HEK293T (cell line): Measurements from ENCODE around the gene REEP2.

Source experiments
- BHLHE40 ChIP-seq: fragments of 450-650 bp; IDR thresholded peaks from 2 replicates; pipeline ENCODE4 v1.6.1; 2016; ENCODE audit warnings: mild to moderate bottlenecking, moderate library complexity, borderline replicate concordance
- ELF4 ChIP-seq: fragments of 450-650 bp; IDR thresholded peaks from 2 replicates; pipeline ENCODE4 v1.6.1; 2017; ENCODE audit warnings: antibody characterized with exemption
- FOXA1 ChIP-seq: fragments of 450-650 bp; IDR thresholded peaks from 2 replicates; pipeline ENCODE4 v1.6.1; 2016; ENCODE audit warnings: mild to moderate bottlenecking
- FOXK2 ChIP-seq: fragments of 450-650 bp; IDR thresholded peaks from 2 replicates; pipeline ENCODE4 v1.6.1; 2016; ENCODE audit warnings: mild to moderate bottlenecking
- FOXM1 ChIP-seq: fragments of 450-650 bp; IDR thresholded peaks from 2 replicates; pipeline ENCODE4 v1.6.1; 2017; ENCODE audit warnings: mild to moderate bottlenecking, borderline replicate concordance
- HDGF ChIP-seq: fragments of 450-650 bp; IDR thresholded peaks from 2 replicates; pipeline ENCODE4 v1.6.1; 2017; ENCODE audit warnings: antibody characterized with exemption, borderline replicate concordance
- LEF1 ChIP-seq: fragments of 450-650 bp; IDR thresholded peaks from 2 replicates; pipeline ENCODE4 v1.6.1; 2017; ENCODE audit warnings: mild to moderate bottlenecking, borderline replicate concordance
- NFRKB ChIP-seq: fragments of 450-650 bp; IDR thresholded peaks from 2 replicates; pipeline ENCODE4 v1.6.1; 2016; ENCODE audit warnings: mild to moderate bottlenecking, moderate library complexity
- SP1 ChIP-seq: fragments of 450-650 bp; IDR thresholded peaks from 2 replicates; pipeline ENCODE4 v1.6.1; 2017
- SUZ12 ChIP-seq: fragments of 450-650 bp; IDR thresholded peaks from 2 replicates; pipeline ENCODE4 v1.6.1; 2016; ENCODE audit warnings: mild to moderate bottlenecking
- TARDBP ChIP-seq: fragments of 450-650 bp; IDR thresholded peaks from 2 replicates; pipeline ENCODE4 v1.6.1; 2016
- ZNF384 ChIP-seq: fragments of 450-650 bp; IDR thresholded peaks from 2 replicates; pipeline ENCODE4 v1.6.1; 2016
- TF ChIP-seq, protein P1 (sequence below): fragments of 450-650 bp; IDR thresholded peaks from 2 replicates; pipeline ENCODE4 v1.6.1; 2016

DNA sequence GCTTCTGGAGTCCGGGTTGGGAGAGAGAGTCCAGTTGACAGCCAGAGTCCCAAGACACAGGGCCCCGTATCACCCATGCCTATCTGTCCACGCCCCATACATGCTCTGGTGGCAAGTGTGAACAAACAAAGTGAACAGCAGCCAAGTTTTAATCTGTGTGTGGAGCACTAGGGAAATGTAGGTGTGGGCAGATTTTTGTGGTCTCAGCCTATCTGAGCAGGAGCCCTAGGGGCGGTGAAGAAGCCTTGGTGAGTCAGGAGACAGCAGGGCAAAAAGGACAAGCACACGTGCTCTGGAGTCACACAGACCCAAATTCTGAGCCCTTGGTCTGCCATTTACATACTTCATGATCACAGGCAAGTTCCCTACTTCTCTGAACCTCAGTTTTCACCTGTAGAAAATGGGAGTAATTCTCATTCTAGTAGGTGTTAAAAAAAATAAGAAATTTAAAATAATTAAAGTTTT lies 49.7 kb downstream of the REEP2 start:
- no peak for TF ChIP-seq SUZ12
- TF ChIP-seq HDGF: no peak
- TF ChIP-seq, protein P1, sequence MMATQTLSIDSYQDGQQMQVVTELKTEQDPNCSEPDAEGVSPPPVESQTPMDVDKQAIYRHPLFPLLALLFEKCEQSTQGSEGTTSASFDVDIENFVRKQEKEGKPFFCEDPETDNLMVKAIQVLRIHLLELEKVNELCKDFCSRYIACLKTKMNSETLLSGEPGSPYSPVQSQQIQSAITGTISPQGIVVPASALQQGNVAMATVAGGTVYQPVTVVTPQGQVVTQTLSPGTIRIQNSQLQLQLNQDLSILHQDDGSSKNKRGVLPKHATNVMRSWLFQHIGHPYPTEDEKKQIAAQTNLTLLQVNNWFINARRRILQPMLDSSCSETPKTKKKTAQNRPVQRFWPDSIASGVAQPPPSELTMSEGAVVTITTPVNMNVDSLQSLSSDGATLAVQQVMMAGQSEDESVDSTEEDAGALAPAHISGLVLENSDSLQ: no peak
- no peak for TF ChIP-seq SP1
- no peak for TF ChIP-seq ZNF384
- TF ChIP-seq FOXA1: no peak
- no peak for TF ChIP-seq BHLHE40
- TF ChIP-seq ELF4: no peak
- TF ChIP-seq FOXM1: no peak
- TF ChIP-seq NFRKB: no peak
- no peak for TF ChIP-seq FOXK2
- TF ChIP-seq TARDBP: no peak
- no peak for TF ChIP-seq LEF1
